ENCODE results near the gene SFTA2.

The SFTA2 gene

GRCh38 chr6:30955367-30956042 lies 23.5 kb upstream of the SFTA2 start:
- no peak overlapping the region for H3K27ac ChIP-seq
- TF ChIP-seq CTCF (IDR thresholded peaks at IDR 0.05), result no peak
- no peak for TF ChIP-seq ZFX (IDR thresholded peaks at IDR 0.05; ENCODE audit: borderline replicate concordance)

GRCh38 chr6:30954631-30955366 lies 22.8 kb upstream of the SFTA2 start:
- TF ChIP-seq ZFX (IDR thresholded peaks at IDR 0.05; ENCODE audit: borderline replicate concordance) (no peak), CTCF (IDR thresholded peaks at IDR 0.05) (no peak)
- no peak overlapping the region for H3K27ac ChIP-seq

DNA sequence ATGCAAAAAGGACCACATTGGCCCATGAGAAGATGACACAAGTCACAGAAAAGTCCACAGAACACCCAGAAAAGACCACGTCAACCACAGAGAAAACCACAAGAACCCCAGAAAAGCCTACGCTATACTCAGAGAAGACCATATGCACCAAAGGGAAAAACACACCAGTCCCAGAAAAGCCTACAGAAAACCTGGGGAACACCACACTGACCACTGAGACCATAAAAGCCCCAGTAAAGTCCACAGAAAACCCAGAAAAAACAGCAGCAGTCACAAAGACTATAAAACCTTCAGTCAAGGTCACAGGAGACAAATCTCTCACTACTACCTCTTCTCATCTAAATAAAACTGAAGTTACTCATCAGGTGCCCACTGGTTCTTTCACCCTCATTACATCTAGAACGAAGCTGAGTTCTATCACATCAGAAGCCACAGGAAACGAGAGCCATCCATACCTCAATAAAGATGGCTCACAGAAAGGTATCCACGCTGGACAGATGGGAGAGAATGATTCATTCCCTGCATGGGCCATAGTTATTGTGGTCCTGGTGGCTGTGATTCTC lies 20.0 kb upstream of the SFTA2 start:
- TF ChIP-seq CTCF (IDR thresholded peaks at IDR 0.05), result no peak
- TF ChIP-seq ZFX (IDR thresholded peaks at IDR 0.05; ENCODE audit: borderline replicate concordance), result no peak
- H3K27ac ChIP-seq, result no peak overlapping the region

GRCh38 chr6:30948811-30949210 lies 16.8 kb upstream of the SFTA2 start:
- H3K27ac ChIP-seq, result no peak overlapping the region
- no peak for TF ChIP-seq CTCF (IDR thresholded peaks at IDR 0.05)

GRCh38 chr6:30947231-30947630 lies 15.3 kb upstream of the SFTA2 start:
- H3K27ac ChIP-seq, result no peak overlapping the region
- TF ChIP-seq ZFX (IDR thresholded peaks at IDR 0.05; ENCODE audit: borderline replicate concordance) (no peak), CTCF (IDR thresholded peaks at IDR 0.05) (no peak)

GRCh38 chr6:30945281-30945680 lies 13.3 kb upstream of the SFTA2 start:
- TF ChIP-seq CTCF (IDR thresholded peaks at IDR 0.05), result no peak
- no peak for TF ChIP-seq ZFX (IDR thresholded peaks at IDR 0.05; ENCODE audit: borderline replicate concordance)

DNA sequence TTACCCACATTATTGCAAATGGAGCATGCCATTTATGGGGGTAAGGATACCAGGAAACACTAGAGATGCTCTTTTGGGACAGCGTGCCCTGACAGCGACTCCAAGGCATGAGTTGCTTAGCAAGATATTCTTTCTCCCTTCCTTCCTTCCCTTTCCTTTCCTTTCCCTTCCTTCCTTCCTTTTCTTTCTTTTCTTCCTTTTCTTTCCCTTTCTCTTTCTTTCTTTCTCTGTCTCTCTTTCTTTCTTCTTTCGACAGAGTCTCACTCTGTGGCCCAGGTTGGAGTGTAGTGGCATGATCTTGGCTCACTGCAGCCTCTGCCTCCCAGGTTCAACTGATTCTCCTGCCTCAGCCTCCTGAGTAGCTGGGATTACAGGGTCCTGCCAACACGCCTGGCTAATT lies 12.1 kb upstream of the SFTA2 start:
- no peak for TF ChIP-seq CTCF (IDR thresholded peaks at IDR 0.05)
- no peak overlapping the region for H3K27ac ChIP-seq

More at GRCh38 chr6:30945281-30945680, 13.3 kb upstream of the SFTA2 start:
- no peak overlapping the region for H3K27ac ChIP-seq
